Osteoblast (primary cell): ENCODE measurements around the gene MFAP2. TPM values are rescaled to one million over a fixed set of nuclear protein-coding genes. Genes with fewer than 3 reads are reported as not detected.

Source experiments
- DNase-seq: peaks from one replicate; pipeline ENCODE4 v3.0.0; 2011; ENCODE audit warnings: low spot score, mixed read lengths; ENCODE audit not compliant: insufficient read length; ENCODE audit errors: missing footprints
- H2AFZ ChIP-seq: 2 replicates; pipeline ENCODE4 v1.6.0; 2011; ENCODE audit warnings: mild to moderate bottlenecking, low read length
- H3K27ac ChIP-seq: 2 replicates; pipeline ENCODE4 v1.5.1; 2011; ENCODE audit warnings: mild to moderate bottlenecking, low read depth, low read length, moderate library complexity
- H3K27me3 ChIP-seq: 2 replicates; pipeline ENCODE4 v1.6.0; 2012; ENCODE audit warnings: mild to moderate bottlenecking, control low read depth, inconsistent platforms, low read length, moderate library complexity; ENCODE audit not compliant: insufficient read depth
- H3K36me3 ChIP-seq: 2 replicates; pipeline ENCODE4 v1.5.1; 2011; ENCODE audit warnings: mild to moderate bottlenecking, low read length, control low read depth, moderate library complexity; ENCODE audit not compliant: insufficient read depth
- H3K4me1 ChIP-seq: 2 replicates; pipeline ENCODE4 v1.5.1; 2011; ENCODE audit warnings: mild to moderate bottlenecking, low read length, control low read depth, moderate library complexity; ENCODE audit not compliant: insufficient read depth
- H3K4me2 ChIP-seq: 2 replicates; pipeline ENCODE4 v1.6.0; 2011; ENCODE audit warnings: mild to moderate bottlenecking, low read length; ENCODE audit not compliant: insufficient read depth
- H3K4me3 ChIP-seq: fragments of 200-600 bp; sonication (generic); 3 replicates; pipeline ENCODE4 v1.5.1; 2012; ENCODE audit warnings: mild to moderate bottlenecking, low read length, inconsistent platforms; ENCODE audit not compliant: insufficient read depth
- H3K79me2 ChIP-seq: 2 replicates; pipeline ENCODE4 v1.6.0; 2012; ENCODE audit warnings: mild to moderate bottlenecking, low read length, control low read depth, inconsistent platforms; ENCODE audit not compliant: insufficient read depth
- H3K9me3 ChIP-seq: 2 replicates; pipeline ENCODE4 v1.5.1; 2011; ENCODE audit warnings: low read depth, low read length, control low read depth
- H4K20me1 ChIP-seq: 2 replicates; pipeline ENCODE4 v1.6.0; 2012; ENCODE audit warnings: mild to moderate bottlenecking, low read length, control low read depth; ENCODE audit not compliant: insufficient read depth
- total RNA-seq: library from RNA; depleted of rRNA; stranded (reverse); fragments of >200 nt; gene quantifications from 2 replicates; pipeline ENCODE4 v1.2.3, GENCODE V29; 2012
- TF ChIP-seq, protein P1 (sequence below): IDR thresholded peaks from 2 replicates; pipeline ENCODE4 v1.5.1; 2011; ENCODE audit warnings: mild to moderate bottlenecking, low read depth, low read length, moderate library complexity; ENCODE audit errors: extremely low read depth

The MFAP2 gene
- total RNA-seq, 1 donor = 61.2 TPM

DNA sequence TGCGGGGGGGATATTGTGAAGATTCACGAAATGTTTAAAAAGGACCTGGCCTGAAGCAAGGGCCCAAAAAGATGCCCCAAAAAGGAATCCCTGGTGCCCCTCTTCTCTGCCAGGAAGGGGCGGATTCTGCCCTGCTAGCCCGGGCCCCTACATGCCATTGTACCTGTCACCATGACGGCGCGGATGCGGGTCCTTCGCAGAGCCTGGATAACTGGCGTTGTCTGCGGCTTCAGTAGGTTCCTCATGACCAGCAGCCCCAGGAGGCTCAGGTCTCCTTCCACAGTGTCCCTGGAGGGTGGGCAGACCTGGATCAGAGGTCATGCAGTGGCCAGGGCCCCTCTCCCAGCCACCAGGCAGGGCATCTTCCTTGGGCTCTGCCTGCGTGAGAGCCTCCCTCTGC lies 11.2 kb upstream of the MFAP2 start:
- H3K79me2 ChIP-seq = no peaks in the 10 kb centered on the region
- TF ChIP-seq, protein P1, sequence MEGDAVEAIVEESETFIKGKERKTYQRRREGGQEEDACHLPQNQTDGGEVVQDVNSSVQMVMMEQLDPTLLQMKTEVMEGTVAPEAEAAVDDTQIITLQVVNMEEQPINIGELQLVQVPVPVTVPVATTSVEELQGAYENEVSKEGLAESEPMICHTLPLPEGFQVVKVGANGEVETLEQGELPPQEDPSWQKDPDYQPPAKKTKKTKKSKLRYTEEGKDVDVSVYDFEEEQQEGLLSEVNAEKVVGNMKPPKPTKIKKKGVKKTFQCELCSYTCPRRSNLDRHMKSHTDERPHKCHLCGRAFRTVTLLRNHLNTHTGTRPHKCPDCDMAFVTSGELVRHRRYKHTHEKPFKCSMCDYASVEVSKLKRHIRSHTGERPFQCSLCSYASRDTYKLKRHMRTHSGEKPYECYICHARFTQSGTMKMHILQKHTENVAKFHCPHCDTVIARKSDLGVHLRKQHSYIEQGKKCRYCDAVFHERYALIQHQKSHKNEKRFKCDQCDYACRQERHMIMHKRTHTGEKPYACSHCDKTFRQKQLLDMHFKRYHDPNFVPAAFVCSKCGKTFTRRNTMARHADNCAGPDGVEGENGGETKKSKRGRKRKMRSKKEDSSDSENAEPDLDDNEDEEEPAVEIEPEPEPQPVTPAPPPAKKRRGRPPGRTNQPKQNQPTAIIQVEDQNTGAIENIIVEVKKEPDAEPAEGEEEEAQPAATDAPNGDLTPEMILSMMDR = no peak
- no peaks in the 10 kb centered on the region for H3K9me3 ChIP-seq
- no peak overlapping the region for H3K4me2 ChIP-seq
- H3K4me1 ChIP-seq = no peaks in the 10 kb centered on the region
- H3K36me3 ChIP-seq = peaks cover 16% of the 10 kb centered on the region
- H3K4me3 ChIP-seq = no peak overlapping the region
- no peaks in the 10 kb centered on the region for H4K20me1 ChIP-seq
- H3K27ac ChIP-seq = no peak overlapping the region
- H3K27me3 ChIP-seq = no peaks in the 10 kb centered on the region
- DNase-seq = no peak
- no peak overlapping the region for H2AFZ ChIP-seq

DNA sequence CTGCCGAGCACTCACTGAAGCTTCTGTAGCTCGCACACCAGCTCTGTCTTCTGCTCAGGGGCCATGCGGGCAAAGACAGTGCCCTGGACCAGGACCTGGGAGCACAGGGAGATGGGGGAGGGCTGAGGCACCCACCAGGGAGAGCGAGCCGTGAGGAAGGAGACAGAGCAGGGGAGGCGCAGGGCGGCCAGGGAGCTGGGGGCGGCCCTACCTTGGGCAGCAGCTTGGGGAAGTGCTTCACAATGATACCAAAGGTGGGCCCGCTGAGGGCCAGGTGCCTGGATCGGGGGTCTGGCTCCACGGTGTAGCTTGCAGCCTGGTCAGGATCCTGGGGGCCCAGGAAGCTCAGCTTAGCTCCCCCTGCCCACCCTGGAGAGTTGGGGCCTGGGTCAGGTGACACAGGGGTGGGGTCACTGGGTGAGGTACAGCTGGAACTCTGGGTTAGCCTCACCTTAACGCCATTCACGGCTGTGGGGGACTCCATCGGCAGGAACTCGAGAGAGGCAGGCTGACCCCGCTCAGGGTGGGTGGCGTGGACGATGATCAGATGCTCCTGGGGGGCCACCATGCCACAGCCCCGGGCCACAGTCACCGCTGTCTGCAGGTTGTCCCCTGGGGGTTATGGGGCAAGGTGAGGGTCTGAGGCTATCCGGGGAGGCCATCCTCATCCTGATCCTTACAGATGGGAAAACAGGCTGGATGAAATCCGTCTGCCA lies 9.4 kb upstream of the MFAP2 start:
- DNase-seq = no peak
- Histone ChIP-seq H3K27me3 (no peaks in the 10 kb centered on the region), H2AFZ (no peak overlapping the region), H3K4me1 (peaks cover 3% of the 10 kb centered on the region), H3K4me3 (no peak overlapping the region), H3K36me3 (peaks cover 16% of the 10 kb centered on the region), H3K79me2 (no peaks in the 10 kb centered on the region), H3K9me3 (no peaks in the 10 kb centered on the region), H4K20me1 (no peaks in the 10 kb centered on the region), H3K27ac (no peak overlapping the region), H3K4me2 (no peak overlapping the region)
- TF ChIP-seq, protein P1 = no peak

DNA sequence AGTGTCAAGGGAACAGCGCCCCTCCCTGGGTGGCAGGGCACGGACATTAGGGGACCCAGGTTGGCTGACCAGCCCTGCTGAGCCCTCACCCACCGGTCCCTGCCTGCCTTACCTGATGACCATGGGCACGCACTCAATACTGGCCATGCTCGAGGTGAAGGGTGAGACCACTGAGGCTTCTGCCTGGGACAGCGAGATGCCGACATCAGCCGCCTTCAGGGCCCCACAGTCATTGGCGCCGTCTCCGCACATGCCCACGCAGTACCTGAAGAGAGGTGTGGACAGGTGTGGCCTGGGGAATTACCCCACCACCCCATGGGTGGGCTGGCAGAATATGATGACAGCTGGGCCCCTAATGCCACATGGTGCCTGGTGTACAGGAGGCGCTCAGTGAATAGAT lies 7.8 kb upstream of the MFAP2 start:
- Histone ChIP-seq H3K27ac (no peak overlapping the region), H3K4me3 (no peak overlapping the region), H4K20me1 (no peaks in the 10 kb centered on the region), H2AFZ (no peak overlapping the region), H3K79me2 (no peaks in the 10 kb centered on the region), H3K27me3 (no peaks in the 10 kb centered on the region), H3K4me2 (no peak overlapping the region), H3K9me3 (no peaks in the 10 kb centered on the region), H3K4me1 (peaks cover 10% of the 10 kb centered on the region), H3K36me3 (peaks cover 16% of the 10 kb centered on the region)
- DNase-seq = no peak
- TF ChIP-seq, protein P1 = no peak

DNA sequence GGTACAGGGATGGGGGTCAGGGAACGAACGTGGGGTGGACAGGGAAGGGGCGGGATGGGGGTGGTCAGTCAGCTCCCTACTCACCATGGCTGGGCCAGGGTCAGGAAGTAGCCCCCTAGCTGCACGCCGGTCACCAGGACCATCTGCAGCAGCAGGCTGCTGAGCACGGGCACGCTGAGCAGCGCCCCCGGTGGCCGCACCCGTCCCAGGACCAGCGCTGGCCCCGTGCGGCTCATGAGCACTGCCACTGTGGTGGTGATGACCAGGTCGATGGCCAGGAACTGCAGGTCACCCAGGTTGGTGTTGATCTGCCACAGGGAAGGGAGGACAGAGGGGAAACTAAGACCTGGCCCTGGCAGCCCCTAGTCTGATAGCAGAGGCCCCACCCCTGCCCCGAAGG lies 6.5 kb upstream of the MFAP2 start:
- Histone ChIP-seq H3K4me1 (peaks cover 14% of the 10 kb centered on the region), H2AFZ (no peak overlapping the region), H3K36me3 (peaks cover 13% of the 10 kb centered on the region), H3K79me2 (no peaks in the 10 kb centered on the region), H3K27me3 (no peaks in the 10 kb centered on the region), H3K27ac (no peak overlapping the region), H4K20me1 (no peaks in the 10 kb centered on the region), H3K9me3 (no peaks in the 10 kb centered on the region), H3K4me3 (no peak overlapping the region), H3K4me2 (no peak overlapping the region)
- no peak for DNase-seq
- TF ChIP-seq, protein P1 = peak; percentile 26
